HepG2 (cell line): ENCODE data around the gene SYT7. TPM values are rescaled to one million over a fixed set of nuclear protein-coding genes. Genes with fewer than 3 reads are reported as not detected.

Experiments
- AFF4 ChIP-seq: sonication (generic); formaldehyde crosslinking; IDR thresholded peaks from 2 replicates; pipeline ENCODE4 v1.4.0; 2020; ENCODE audit warnings: missing genetic modification reagents
- MEIS1 ChIP-seq: sonication (generic); formaldehyde crosslinking; IDR thresholded peaks from 2 replicates; pipeline ENCODE4 v1.9.0; 2021; ENCODE audit warnings: mild to moderate bottlenecking, missing genetic modification reagents, moderate library complexity, borderline replicate concordance
- MIER3 ChIP-seq: IDR thresholded peaks from 2 replicates; pipeline ENCODE4 v1.6.1; 2016; ENCODE audit warnings: missing compliant biosample characterization, borderline replicate concordance
- NKX3-1 ChIP-seq: sonication (generic); formaldehyde crosslinking; IDR thresholded peaks from 2 replicates; pipeline ENCODE4 v1.5.0; 2020; ENCODE audit warnings: missing genetic modification reagents
- NR2C2 ChIP-seq: sonication (generic); formaldehyde crosslinking; IDR thresholded peaks from 2 replicates; pipeline ENCODE4 v1.4.0; 2020; ENCODE audit warnings: missing genetic modification reagents, mild to moderate bottlenecking, moderate library complexity, borderline replicate concordance
- PHF8 ChIP-seq: sonication (generic); formaldehyde crosslinking; IDR thresholded peaks from 2 replicates; pipeline ENCODE4 v1.5.0; 2020; ENCODE audit warnings: missing genetic modification reagents
- SIX1 ChIP-seq: sonication (generic); formaldehyde crosslinking; IDR thresholded peaks from 2 replicates; pipeline ENCODE4 v1.4.0; 2020; ENCODE audit warnings: missing genetic modification reagents, borderline replicate concordance
- SYNCRIP ChIP-seq: fragments of 200-400 bp; formaldehyde crosslinking; IDR thresholded peaks from 2 replicates; pipeline ENCODE4 v1.6.1; 2018; ENCODE audit warnings: mild to moderate bottlenecking, low read depth, low read length; ENCODE audit not compliant: insufficient read depth
- THAP11 ChIP-seq: IDR thresholded peaks from 2 replicates; pipeline ENCODE4 v1.6.1; 2016; ENCODE audit warnings: missing biosample characterization, missing genetic modification reagents
- TRIM24 ChIP-seq: sonication (generic); formaldehyde crosslinking; IDR thresholded peaks from 2 replicates; pipeline ENCODE4 v1.8.0; 2022; ENCODE audit warnings: mild to moderate bottlenecking, missing genetic modification reagents
- ZFP82 ChIP-seq: sonication (generic); formaldehyde crosslinking; IDR thresholded peaks from 2 replicates; pipeline ENCODE4 v1.5.1; 2020; ENCODE audit warnings: mild to moderate bottlenecking, missing genetic modification reagents, borderline replicate concordance
- ZMYM4 ChIP-seq: sonication (generic); formaldehyde crosslinking; IDR thresholded peaks from 2 replicates; pipeline ENCODE4 v1.8.1; 2023; ENCODE audit warnings: mild to moderate bottlenecking, missing genetic modification reagents
- ZNF335 ChIP-seq: sonication (generic); formaldehyde crosslinking; IDR thresholded peaks from 2 replicates; pipeline ENCODE4 v1.4.0; 2020; ENCODE audit warnings: missing genetic modification reagents
- ZNF549 ChIP-seq: sonication (generic); formaldehyde crosslinking; IDR thresholded peaks from 2 replicates; pipeline ENCODE4 v1.5.0; 2020; ENCODE audit warnings: missing genetic modification reagents
- ZNF577 ChIP-seq: sonication (generic); formaldehyde crosslinking; IDR thresholded peaks from 2 replicates; pipeline ENCODE4 v1.4.0; 2020; ENCODE audit warnings: mild to moderate bottlenecking, low read depth, missing genetic modification reagents, borderline replicate concordance
- ZNF720 ChIP-seq: sonication (generic); formaldehyde crosslinking; IDR thresholded peaks from 2 replicates; pipeline ENCODE4 v1.4.0; 2020; ENCODE audit warnings: missing genetic modification reagents
- polyA plus RNA-seq, 8 experiments: library from polyadenylated mRNA; depleted of rRNA in 3 of 8; stranded (reverse) in 7 of 8; unstranded in 1 of 8; fragments of >200 nt; fragmentation: Illumina TruSeq in 4 of 8; extraction: Trizol in 4 of 8; gene quantifications; 2 replicates each; pipeline versions ENCODE4 v1.2.1 to v1.2.3, GENCODE V29; 2011 to 2016; ENCODE audit warnings: low read depth in 4 of 8, missing spikeins in 1 of 8, mixed read lengths in 1 of 8; ENCODE audit not compliant: insufficient read depth in 1 of 8
- total RNA-seq, 5 experiments: library from RNA; depleted of rRNA; stranded (reverse); fragments of >200 nt; fragmentation: Illumina TruSeq; extraction: Trizol; gene quantifications; 2 replicates each; pipeline ENCODE4 v1.2.3, GENCODE V29; 2016; ENCODE audit warnings: low read depth in 1 of 5
- TF ChIP-seq, protein P1 (sequence below): sonication (generic); formaldehyde crosslinking; IDR thresholded peaks from 2 replicates; pipeline ENCODE4 v1.9.0; 2021; ENCODE audit warnings: mild to moderate bottlenecking, missing genetic modification reagents
- TF ChIP-seq, protein P2 (sequence below): sonication (generic); formaldehyde crosslinking; IDR thresholded peaks from 2 replicates; pipeline ENCODE4 v1.9.0; 2022; ENCODE audit warnings: missing genetic modification reagents, mild to moderate bottlenecking, borderline replicate concordance

Gene SYT7
- total and polyA plus RNA-seq, 2 of the 13 experiments (the other 11 are each of a cell fraction or from before 2014, with no cell fraction given), result 1.4 to 4.4 TPM

GRCh38 chr11:61567286-61568061 is 13.4 kb downstream of the SYT7 start (continued):
- TF ChIP-seq NR2C2 (peak; percentile 83), ZNF335 (CRISPR knock-in tag) (peak; percentile 98), ZNF720 (CRISPR knock-in tag) (peak; percentile 99), SIX1 (CRISPR knock-in tag) (peak; percentile 96), ZNF549 (CRISPR knock-in tag) (peak; percentile 97), AFF4 (CRISPR knock-in tag) (peak; percentile 97), TRIM24 (no peak), NKX3-1 (CRISPR knock-in tag) (peak; percentile 100), PHF8 (CRISPR knock-in tag) (peak; percentile 76), SYNCRIP (no peak), ZNF577 (CRISPR knock-in tag) (peak; percentile 100), MEIS1 (CRISPR knock-in tag) (peak; percentile 100), ZFP82 (CRISPR knock-in tag) (peak; percentile 100), THAP11 (peak; percentile 93), ZMYM4 (CRISPR knock-in tag) (peak; percentile 98), MIER3 (CRISPR knock-in tag) (peak; percentile 100)
- TF ChIP-seq, protein P1, sequence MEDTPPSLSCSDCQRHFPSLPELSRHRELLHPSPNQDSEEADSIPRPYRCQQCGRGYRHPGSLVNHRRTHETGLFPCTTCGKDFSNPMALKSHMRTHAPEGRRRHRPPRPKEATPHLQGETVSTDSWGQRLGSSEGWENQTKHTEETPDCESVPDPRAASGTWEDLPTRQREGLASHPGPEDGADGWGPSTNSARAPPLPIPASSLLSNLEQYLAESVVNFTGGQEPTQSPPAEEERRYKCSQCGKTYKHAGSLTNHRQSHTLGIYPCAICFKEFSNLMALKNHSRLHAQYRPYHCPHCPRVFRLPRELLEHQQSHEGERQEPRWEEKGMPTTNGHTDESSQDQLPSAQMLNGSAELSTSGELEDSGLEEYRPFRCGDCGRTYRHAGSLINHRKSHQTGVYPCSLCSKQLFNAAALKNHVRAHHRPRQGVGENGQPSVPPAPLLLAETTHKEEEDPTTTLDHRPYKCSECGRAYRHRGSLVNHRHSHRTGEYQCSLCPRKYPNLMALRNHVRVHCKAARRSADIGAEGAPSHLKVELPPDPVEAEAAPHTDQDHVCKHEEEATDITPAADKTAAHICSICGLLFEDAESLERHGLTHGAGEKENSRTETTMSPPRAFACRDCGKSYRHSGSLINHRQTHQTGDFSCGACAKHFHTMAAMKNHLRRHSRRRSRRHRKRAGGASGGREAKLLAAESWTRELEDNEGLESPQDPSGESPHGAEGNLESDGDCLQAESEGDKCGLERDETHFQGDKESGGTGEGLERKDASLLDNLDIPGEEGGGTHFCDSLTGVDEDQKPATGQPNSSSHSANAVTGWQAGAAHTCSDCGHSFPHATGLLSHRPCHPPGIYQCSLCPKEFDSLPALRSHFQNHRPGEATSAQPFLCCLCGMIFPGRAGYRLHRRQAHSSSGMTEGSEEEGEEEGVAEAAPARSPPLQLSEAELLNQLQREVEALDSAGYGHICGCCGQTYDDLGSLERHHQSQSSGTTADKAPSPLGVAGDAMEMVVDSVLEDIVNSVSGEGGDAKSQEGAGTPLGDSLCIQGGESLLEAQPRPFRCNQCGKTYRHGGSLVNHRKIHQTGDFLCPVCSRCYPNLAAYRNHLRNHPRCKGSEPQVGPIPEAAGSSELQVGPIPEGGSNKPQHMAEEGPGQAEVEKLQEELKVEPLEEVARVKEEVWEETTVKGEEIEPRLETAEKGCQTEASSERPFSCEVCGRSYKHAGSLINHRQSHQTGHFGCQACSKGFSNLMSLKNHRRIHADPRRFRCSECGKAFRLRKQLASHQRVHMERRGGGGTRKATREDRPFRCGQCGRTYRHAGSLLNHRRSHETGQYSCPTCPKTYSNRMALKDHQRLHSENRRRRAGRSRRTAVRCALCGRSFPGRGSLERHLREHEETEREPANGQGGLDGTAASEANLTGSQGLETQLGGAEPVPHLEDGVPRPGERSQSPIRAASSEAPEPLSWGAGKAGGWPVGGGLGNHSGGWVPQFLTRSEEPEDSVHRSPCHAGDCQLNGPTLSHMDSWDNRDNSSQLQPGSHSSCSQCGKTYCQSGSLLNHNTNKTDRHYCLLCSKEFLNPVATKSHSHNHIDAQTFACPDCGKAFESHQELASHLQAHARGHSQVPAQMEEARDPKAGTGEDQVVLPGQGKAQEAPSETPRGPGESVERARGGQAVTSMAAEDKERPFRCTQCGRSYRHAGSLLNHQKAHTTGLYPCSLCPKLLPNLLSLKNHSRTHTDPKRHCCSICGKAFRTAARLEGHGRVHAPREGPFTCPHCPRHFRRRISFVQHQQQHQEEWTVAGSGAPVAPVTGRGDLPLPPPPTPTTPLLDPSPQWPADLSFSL (CRISPR knock-in tag), result peak; percentile 89; the same call in 1 of the 2 replicates
- TF ChIP-seq, protein P2, sequence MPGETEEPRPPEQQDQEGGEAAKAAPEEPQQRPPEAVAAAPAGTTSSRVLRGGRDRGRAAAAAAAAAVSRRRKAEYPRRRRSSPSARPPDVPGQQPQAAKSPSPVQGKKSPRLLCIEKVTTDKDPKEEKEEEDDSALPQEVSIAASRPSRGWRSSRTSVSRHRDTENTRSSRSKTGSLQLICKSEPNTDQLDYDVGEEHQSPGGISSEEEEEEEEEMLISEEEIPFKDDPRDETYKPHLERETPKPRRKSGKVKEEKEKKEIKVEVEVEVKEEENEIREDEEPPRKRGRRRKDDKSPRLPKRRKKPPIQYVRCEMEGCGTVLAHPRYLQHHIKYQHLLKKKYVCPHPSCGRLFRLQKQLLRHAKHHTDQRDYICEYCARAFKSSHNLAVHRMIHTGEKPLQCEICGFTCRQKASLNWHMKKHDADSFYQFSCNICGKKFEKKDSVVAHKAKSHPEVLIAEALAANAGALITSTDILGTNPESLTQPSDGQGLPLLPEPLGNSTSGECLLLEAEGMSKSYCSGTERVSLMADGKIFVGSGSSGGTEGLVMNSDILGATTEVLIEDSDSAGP (CRISPR knock-in tag), result peak; percentile 96
